GM12875 (cell line): ENCODE measurements around the gene SEC14L6.
"Not testable (repeated sequence)": the region's sequence is repeated elsewhere in the genome, so short reads cannot be mapped to it uniquely, and the experiment has no call there.

Experiments used
- H3K4me3 ChIP-seq: one replicate; pipeline ENCODE4 v1.5.1; 2011; ENCODE audit warnings: low read depth, low read length, control low read depth
- CTCF ChIP-seq: IDR thresholded peaks from 2 replicates; pipeline ENCODE4 v1.5.1; 2011; ENCODE audit warnings: low read depth, mild to moderate bottlenecking, control low read depth, inconsistent platforms, low read length, moderate library complexity, borderline replicate concordance; ENCODE audit not compliant: insufficient read depth

Gene SEC14L6

GRCh38 chr22:30547188-30547587 is 647 bp upstream of the SEC14L6 start:
- no peak overlapping the region for H3K4me3 ChIP-seq
- no peak for TF ChIP-seq CTCF

- H3K4me3 ChIP-seq = no peak overlapping the region
- TF ChIP-seq CTCF = no peak
Observed at GRCh38 chr22:30542811-30543188, 3.7 kb downstream of the SEC14L6 start.

GRCh38 chr22:30541961-30542810 is 4.4 kb downstream of the SEC14L6 start:
- TF ChIP-seq CTCF = no peak
- H3K4me3 ChIP-seq = no peak overlapping the region

GRCh38 chr22:30541511-30541910 is 5.0 kb downstream of the SEC14L6 start:
- not testable (repeated sequence) for H3K4me3 ChIP-seq

GRCh38 chr22:30539368-30539767 is 7.2 kb downstream of the SEC14L6 start:
- TF ChIP-seq CTCF = no peak
- no peak overlapping the region for H3K4me3 ChIP-seq

- H3K4me3 ChIP-seq = no peak overlapping the region
- no peak for TF ChIP-seq CTCF
Observed at GRCh38 chr22:30538280-30538679, 8.3 kb downstream of the SEC14L6 start.

GRCh38 chr22:30537083-30537731 is 9.3 kb downstream of the SEC14L6 start:
- H3K4me3 ChIP-seq = no peak overlapping the region
- no peak for TF ChIP-seq CTCF

GRCh38 chr22:30535182-30535581 is 11.4 kb downstream of the SEC14L6 start:
- no peak for TF ChIP-seq CTCF
- H3K4me3 ChIP-seq = no peak overlapping the region
